Prostate gland (tissue), 2 donors: ENCODE measurements around the gene ZNF394. TPM values are rescaled to one million over a fixed set of nuclear protein-coding genes. Genes with fewer than 3 reads are reported as not detected.
A peak's percentile ranks its signal among the peaks of the same experiment; 100 is the strongest.

Source experiments
- DNase-seq: peaks from one replicate; pipeline ENCODE4 v3.0.0-alpha.2; 2019; ENCODE audit warnings: low spot score
- H3K27ac ChIP-seq, 2 donors: fragments of 200-600 bp; sonication (generic); 2 replicates each; pipeline ENCODE4 v1.5.1; 2017 to 2019
- H3K27me3 ChIP-seq: fragments of 200-600 bp; sonication (generic); replicated peaks from 2 replicates; pipeline ENCODE4 v1.5.1; 2019; ENCODE audit not compliant: insufficient read depth
- H3K36me3 ChIP-seq, 2 donors: fragments of 200-600 bp; sonication (generic); 1 replicate in 1 of 2; 2 replicates in 1 of 2; pipeline versions ENCODE4 v1.5.1 to v1.8.1; 2017 to 2019
- H3K4me1 ChIP-seq: fragments of 200-600 bp; sonication (generic); replicated peaks from 2 replicates; pipeline ENCODE4 v1.5.1; 2019
- H3K4me3 ChIP-seq, 2 donors: fragments of 200-600 bp; sonication (generic); 2 replicates each; pipeline ENCODE4 v1.5.1; 2017 to 2019
- H3K9me3 ChIP-seq: fragments of 200-600 bp; sonication (generic); 2 replicates; pipeline ENCODE4 v1.5.1; 2017
- CTCF ChIP-seq, 4 experiments: fragments of 200-600 bp in 2 of 4; fragments of 450-650 bp in 2 of 4; sonication (generic) in 2 of 4; IDR thresholded peaks; 1 replicate in 3 of 4; 2 replicates in 1 of 4; pipeline ENCODE4 v1.5.1; 2016 to 2019; ENCODE audit warnings: antibody characterized with exemption in 4 of 4, mild to moderate bottlenecking in 2 of 4, moderate library complexity in 2 of 4
- POLR2A ChIP-seq: fragments of 450-650 bp; IDR thresholded peaks from one replicate; pipeline ENCODE4 v1.6.1; 2016; ENCODE audit warnings: antibody characterized with exemption, mild to moderate bottlenecking
- POLR2AphosphoS5 ChIP-seq: sonication (generic); formaldehyde crosslinking; IDR thresholded peaks from one replicate; pipeline ENCODE4 v1.6.1; 2017; ENCODE audit warnings: antibody characterized with exemption
- WGBS: methylation state at CpG from one replicate; pipeline ENCODE4 v1.1.5; 2018; 5-methylcytosine and 5-hydroxymethylcytosine counted together
- intact Hi-C: fragments of 100-400 bp; cut with DNase I; formaldehyde crosslinking; loops from one replicate; pipeline ENCODE4 v1.14.2; 2022
- total RNA-seq, 2 donors: library from RNA; depleted of rRNA; stranded (reverse); fragments of >200 nt; gene quantifications; one replicate each; pipeline ENCODE4 v1.1.0, GENCODE V29; 2016

Gene ZNF394
- total RNA-seq, 2 donors from 2014 or later, result 37.4 to 37.8 TPM

DNA sequence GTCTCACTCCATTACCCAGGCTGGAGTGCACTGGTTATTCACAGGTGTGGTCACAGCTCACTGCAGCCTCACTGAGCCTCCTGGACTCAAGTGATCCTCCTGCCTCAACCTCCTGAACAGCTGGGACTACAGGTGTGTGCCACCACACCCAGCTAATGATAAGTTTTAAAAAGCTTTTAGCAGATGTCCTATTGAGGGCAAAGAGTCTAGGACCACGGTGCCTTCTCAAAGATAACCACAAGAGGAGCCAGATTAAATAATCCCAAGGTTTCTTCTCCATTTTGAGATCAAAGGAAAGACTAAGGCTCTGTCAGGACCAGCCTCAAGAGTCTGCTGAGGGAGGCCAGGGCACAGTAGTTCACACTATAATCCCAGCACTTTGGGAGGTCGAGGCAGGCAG, 38.9 kb downstream of the ZNF394 start:
- peaks cover 0 to 25% of the 10 kb centered on the region in 2 donors for H3K36me3 ChIP-seq
- H3K4me3 ChIP-seq, result no peak overlapping the region
- TF ChIP-seq CTCF (IDR thresholded peaks at IDR 0.05), result no peak
- no peak for TF ChIP-seq POLR2AphosphoS5
- no peak for TF ChIP-seq POLR2A
- peaks cover 19% of the 10 kb centered on the region for H3K4me1 ChIP-seq
- no peak for DNase-seq
- H3K9me3 ChIP-seq, result no peaks in the 10 kb centered on the region
- H3K27ac ChIP-seq, result peak overlapping the region; percentile 52 to 56
- H3K27me3 ChIP-seq, result no peaks in the 10 kb centered on the region
- intact Hi-C loops, result no loop called here
- 91% methylated on average over 2 of the region's 2 CpGs for WGBS

DNA sequence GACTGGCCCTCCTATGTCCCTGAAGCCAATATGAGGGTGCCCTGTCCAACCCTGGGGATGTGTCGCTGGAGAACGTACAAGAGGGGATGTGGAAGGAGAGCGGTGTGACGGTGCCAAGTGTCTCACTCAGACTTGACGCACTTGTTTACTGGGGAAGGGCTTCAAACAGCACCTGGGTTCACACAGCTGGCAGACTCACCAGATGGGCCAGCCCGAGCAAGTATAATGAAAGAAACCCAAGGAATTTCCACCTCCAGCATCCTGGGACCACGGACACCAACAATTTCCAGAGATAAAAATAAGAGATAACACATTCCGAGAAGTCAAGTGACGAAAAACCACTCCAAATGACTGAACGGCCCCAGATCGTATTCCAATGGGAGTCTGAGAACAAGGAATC, 39.4 kb downstream of the ZNF394 start:
- 42% methylated on average over 11 of the region's 11 CpGs for WGBS
- Histone ChIP-seq H3K4me1 (peaks cover 19% of the 10 kb centered on the region), H3K4me3 (no peak overlapping the region), H3K27ac (peak overlapping the region; percentile 52 to 56), H3K36me3 (peaks cover 0 to 28% of the 10 kb centered on the region in 2 donors), H3K9me3 (no peaks in the 10 kb centered on the region), H3K27me3 (no peaks in the 10 kb centered on the region)
- intact Hi-C loops, result no loop called here
- peak; percentile 73 for DNase-seq
- no peak for TF ChIP-seq POLR2A
- TF ChIP-seq CTCF (IDR thresholded peaks at IDR 0.05), result no peak
- peak; percentile 59 for TF ChIP-seq POLR2AphosphoS5

DNA sequence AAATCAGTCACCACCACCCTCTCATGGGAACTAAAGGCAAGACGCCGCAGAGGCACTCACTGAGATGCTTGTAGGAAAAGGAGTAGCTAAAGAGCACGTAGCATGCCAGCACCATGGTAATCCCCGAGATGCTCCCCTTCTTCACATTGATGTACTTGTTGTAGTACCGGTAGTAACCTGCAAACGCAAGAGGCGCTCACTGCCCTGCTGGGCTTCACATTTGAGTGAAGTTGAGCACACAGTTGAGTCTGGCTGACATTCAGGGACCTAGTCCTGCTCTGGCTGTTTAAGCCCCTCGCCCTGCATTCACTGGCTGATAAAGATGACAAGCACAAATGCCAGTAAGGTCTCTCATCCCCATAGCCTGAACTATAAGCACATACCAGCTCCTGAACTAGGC, 41.0 kb downstream of the ZNF394 start:
- no peak overlapping the region for H3K4me3 ChIP-seq
- TF ChIP-seq POLR2A, result no peak
- TF ChIP-seq CTCF (IDR thresholded peaks at IDR 0.05), result peak in 1 of 4 experiments; percentile 10
- H3K9me3 ChIP-seq, result no peaks in the 10 kb centered on the region
- H3K36me3 ChIP-seq, result peaks cover 0 to 28% of the 10 kb centered on the region in 2 donors
- H3K4me1 ChIP-seq, result peaks cover 12% of the 10 kb centered on the region
- H3K27ac ChIP-seq, result no peak overlapping the region
- H3K27me3 ChIP-seq, result no peaks in the 10 kb centered on the region
- DNase-seq, result no peak
- intact Hi-C loops, result no loop called here
- 95% methylated on average over 8 of the region's 8 CpGs for WGBS

GRCh38 chr7:99457650-99458493, 42.2 kb downstream of the ZNF394 start:
- Histone ChIP-seq H3K4me1 (peaks cover 9% of the 10 kb centered on the region), H3K4me3 (no peak overlapping the region), H3K27ac (no peak overlapping the region), H3K9me3 (no peaks in the 10 kb centered on the region), H3K27me3 (no peaks in the 10 kb centered on the region), H3K36me3 (peaks cover 0 to 28% of the 10 kb centered on the region in 2 donors)
- intact Hi-C loops, result no loop called here
- no peak for TF ChIP-seq CTCF (IDR thresholded peaks at IDR 0.05)
- no peak for TF ChIP-seq POLR2A
- TF ChIP-seq POLR2AphosphoS5, result no peak
- 81% methylated on average over 26 of the region's 26 CpGs for WGBS
- DNase-seq, result no peak

DNA sequence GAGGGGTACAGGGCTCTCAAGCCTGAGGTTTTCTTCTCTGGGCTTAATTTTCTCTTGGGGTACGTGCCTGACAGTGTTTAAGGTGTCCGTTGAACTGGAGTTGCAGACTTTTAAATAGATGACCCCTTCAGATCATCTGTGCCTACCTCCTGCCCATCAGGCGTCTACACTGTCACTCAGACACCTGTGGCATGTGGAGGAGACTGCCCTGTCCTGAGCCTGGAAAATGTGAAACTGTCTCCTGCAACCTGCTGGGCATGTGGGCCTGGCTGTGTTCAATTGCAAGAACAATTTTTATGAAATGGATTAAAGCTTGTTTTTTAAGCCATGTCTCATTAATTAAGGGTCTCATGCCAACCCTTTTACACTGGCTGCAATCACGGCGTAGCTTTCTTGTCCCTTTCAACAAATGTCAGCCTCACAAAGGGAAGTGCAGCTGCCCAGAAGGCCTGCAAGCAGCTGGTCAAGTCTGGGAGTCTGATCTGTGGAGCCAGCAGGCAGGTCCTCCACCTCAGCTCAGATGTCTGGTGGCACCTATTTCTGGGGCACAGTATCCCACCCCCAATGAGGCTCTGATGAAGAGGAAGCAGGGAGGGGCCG, 42.9 kb downstream of the ZNF394 start:
- H3K9me3 ChIP-seq, result no peaks in the 10 kb centered on the region
- 71% methylated on average over 6 of the region's 6 CpGs for WGBS
- H3K4me1 ChIP-seq, result peaks cover 12% of the 10 kb centered on the region
- DNase-seq, result no peak
- no peak for TF ChIP-seq POLR2A
- no peak for TF ChIP-seq POLR2AphosphoS5
- no peak for TF ChIP-seq CTCF (IDR thresholded peaks at IDR 0.05)
- no peak overlapping the region for H3K27ac ChIP-seq
- H3K36me3 ChIP-seq, result peaks cover 0 to 28% of the 10 kb centered on the region in 2 donors
- H3K4me3 ChIP-seq, result no peak overlapping the region
- no peaks in the 10 kb centered on the region for H3K27me3 ChIP-seq
- intact Hi-C loops, result no loop called here
